Smooth muscle cell (in vitro differentiated cells): ENCODE results near the gene SIRT4. TPM values are rescaled to one million over a fixed set of nuclear protein-coding genes. Genes with fewer than 3 reads are reported as not detected.

Source experiments
- DNase-seq: peaks from one replicate; lab custom pipeline; 2025; ENCODE audit not compliant: unreplicated experiment; lab: John Stamatoyannopoulos, UW
- H2AFZ ChIP-seq: fragments of 200-600 bp; sonication (generic); 2 replicates; pipeline ENCODE4 v1.6.0; 2016; ENCODE audit warnings: antibody characterized with exemption, low read depth, mild to moderate bottlenecking
- H3F3A ChIP-seq: fragments of 200-600 bp; sonication (generic); 2 replicates; pipeline ENCODE4 v1.6.0; 2017; ENCODE audit warnings: antibody characterized with exemption, low read depth
- H3K27ac ChIP-seq: fragments of 200-600 bp; sonication (generic); 2 replicates; pipeline ENCODE4 v1.5.1; 2016; ENCODE audit warnings: low read depth, mild to moderate bottlenecking
- H3K27me3 ChIP-seq: fragments of 200-600 bp; sonication (generic); 2 replicates; pipeline ENCODE4 v1.6.1; 2016; ENCODE audit warnings: low read depth, mild to moderate bottlenecking
- H3K36me3 ChIP-seq: fragments of 200-600 bp; sonication (generic); 2 replicates; pipeline ENCODE4 v1.5.1; 2016; ENCODE audit warnings: low read depth
- H3K4me1 ChIP-seq: fragments of 200-600 bp; sonication (generic); 2 replicates; pipeline ENCODE4 v1.5.1; 2016; ENCODE audit warnings: low read depth
- H3K4me2 ChIP-seq: fragments of 200-600 bp; sonication (generic); 2 replicates; pipeline ENCODE4 v1.6.0; 2016; ENCODE audit warnings: mild to moderate bottlenecking
- H3K4me3 ChIP-seq: fragments of 200-600 bp; sonication (generic); 2 replicates; pipeline ENCODE4 v1.5.1; 2016; ENCODE audit warnings: mild to moderate bottlenecking
- H3K79me2 ChIP-seq: fragments of 200-600 bp; sonication (generic); 2 replicates; pipeline ENCODE4 v1.6.0; 2016; ENCODE audit warnings: low read depth, mild to moderate bottlenecking
- H3K9ac ChIP-seq: fragments of 200-600 bp; sonication (generic); 2 replicates; pipeline ENCODE4 v1.6.0; 2016; ENCODE audit warnings: low read depth
- H3K9me3 ChIP-seq: fragments of 200-600 bp; sonication (generic); replicated peaks from 2 replicates; pipeline ENCODE4 v1.5.1; 2016; ENCODE audit warnings: low read depth
- H4K20me1 ChIP-seq: fragments of 200-600 bp; sonication (generic); 2 replicates; pipeline ENCODE4 v1.6.0; 2016; ENCODE audit warnings: low read depth
- WGBS: methylation state at CpG from one replicate; pipeline ENCODE4 v1.1.7; 2016; ENCODE audit warnings: low lambda C conversion rate; 5-methylcytosine and 5-hydroxymethylcytosine counted together
- polyA plus RNA-seq: library from polyadenylated mRNA; unstranded; fragments of >200 nt; fragmentation: Nextera tagmentation; extraction: Ambion mirVana; gene quantifications from 2 replicates; pipeline ENCODE4 v1.2.1, GENCODE V29; 2016
- total RNA-seq: library from RNA; depleted of rRNA; stranded (reverse); fragments of >200 nt; gene quantifications from 2 replicates; pipeline ENCODE4 v1.2.3, GENCODE V29; 2014
- TF ChIP-seq, protein P1 (sequence below): fragments of 200-600 bp; sonication (generic); IDR thresholded peaks from 2 replicates; pipeline ENCODE4 v1.5.1; 2017; ENCODE audit warnings: borderline replicate concordance, mild to moderate bottlenecking, antibody characterized with exemption; ENCODE audit not compliant: insufficient read depth, poor library complexity, severe bottlenecking

SIRT4 gene
- total and polyA plus RNA-seq, 2 experiments from 2014 or later: 2.7 to 5.3 TPM

GRCh38 chr12:120343039-120343537 is 41.0 kb downstream of the SIRT4 start:
- Histone ChIP-seq H3K4me2 (no peak overlapping the region), H3K4me3 (no peak overlapping the region), H3K27ac (no peak overlapping the region), H3K27me3 (no peaks in the 10 kb centered on the region), H3F3A (no peaks in the 10 kb centered on the region), H4K20me1 (no peaks in the 10 kb centered on the region), H3K79me2 (no peaks in the 10 kb centered on the region), H3K9ac (no peak overlapping the region), H2AFZ (no peak overlapping the region), H3K4me1 (no peaks in the 10 kb centered on the region), H3K9me3 (no peaks in the 10 kb centered on the region), H3K36me3 (no peaks in the 10 kb centered on the region)
- WGBS: 87% methylated on average over 10 of the region's 10 CpGs
- DNase-seq: no peak
- TF ChIP-seq, protein P1, sequence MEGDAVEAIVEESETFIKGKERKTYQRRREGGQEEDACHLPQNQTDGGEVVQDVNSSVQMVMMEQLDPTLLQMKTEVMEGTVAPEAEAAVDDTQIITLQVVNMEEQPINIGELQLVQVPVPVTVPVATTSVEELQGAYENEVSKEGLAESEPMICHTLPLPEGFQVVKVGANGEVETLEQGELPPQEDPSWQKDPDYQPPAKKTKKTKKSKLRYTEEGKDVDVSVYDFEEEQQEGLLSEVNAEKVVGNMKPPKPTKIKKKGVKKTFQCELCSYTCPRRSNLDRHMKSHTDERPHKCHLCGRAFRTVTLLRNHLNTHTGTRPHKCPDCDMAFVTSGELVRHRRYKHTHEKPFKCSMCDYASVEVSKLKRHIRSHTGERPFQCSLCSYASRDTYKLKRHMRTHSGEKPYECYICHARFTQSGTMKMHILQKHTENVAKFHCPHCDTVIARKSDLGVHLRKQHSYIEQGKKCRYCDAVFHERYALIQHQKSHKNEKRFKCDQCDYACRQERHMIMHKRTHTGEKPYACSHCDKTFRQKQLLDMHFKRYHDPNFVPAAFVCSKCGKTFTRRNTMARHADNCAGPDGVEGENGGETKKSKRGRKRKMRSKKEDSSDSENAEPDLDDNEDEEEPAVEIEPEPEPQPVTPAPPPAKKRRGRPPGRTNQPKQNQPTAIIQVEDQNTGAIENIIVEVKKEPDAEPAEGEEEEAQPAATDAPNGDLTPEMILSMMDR: no peak

- no peak for DNase-seq
- WGBS: 97% methylated on average over 8 of the region's 8 CpGs
- no peaks in the 10 kb centered on the region for H3K4me1 ChIP-seq
- H4K20me1 ChIP-seq: no peaks in the 10 kb centered on the region
- TF ChIP-seq, protein P1: no peak
- H3K9me3 ChIP-seq: no peaks in the 10 kb centered on the region
- no peak overlapping the region for H2AFZ ChIP-seq
- H3K9ac ChIP-seq: no peak overlapping the region
- no peak overlapping the region for H3K4me2 ChIP-seq
- H3K4me3 ChIP-seq: no peak overlapping the region
- H3K27ac ChIP-seq: no peak overlapping the region
- no peaks in the 10 kb centered on the region for H3K27me3 ChIP-seq
- no peaks in the 10 kb centered on the region for H3K36me3 ChIP-seq
- H3K79me2 ChIP-seq: no peaks in the 10 kb centered on the region
- no peaks in the 10 kb centered on the region for H3F3A ChIP-seq
These were observed 41.6 kb downstream of the SIRT4 start for GRCh38 chr12:120343692-120344091.

- H3K4me3 ChIP-seq: no peak overlapping the region
- no peaks in the 10 kb centered on the region for H3F3A ChIP-seq
- no peaks in the 10 kb centered on the region for H3K4me1 ChIP-seq
- DNase-seq: no peak
- H3K79me2 ChIP-seq: no peaks in the 10 kb centered on the region
- H3K4me2 ChIP-seq: no peak overlapping the region
- no peaks in the 10 kb centered on the region for H3K9me3 ChIP-seq
- whole genome bisulfite sequencing: 97% methylated on average over 11 of the region's 15 CpGs
- H2AFZ ChIP-seq: no peak overlapping the region
- TF ChIP-seq, protein P1: no peak
- H3K9ac ChIP-seq: no peak overlapping the region
- no peak overlapping the region for H3K27ac ChIP-seq
- H3K27me3 ChIP-seq: no peaks in the 10 kb centered on the region
- no peaks in the 10 kb centered on the region for H3K36me3 ChIP-seq
- H4K20me1 ChIP-seq: no peaks in the 10 kb centered on the region
These were observed 43.9 kb downstream of the SIRT4 start for GRCh38 chr12:120346031-120346430.

GRCh38 chr12:120346681-120347080 is 44.6 kb downstream of the SIRT4 start:
- TF ChIP-seq, protein P1: peak; percentile 19
- no peak overlapping the region for H3K4me3 ChIP-seq
- H3K4me2 ChIP-seq: no peak overlapping the region
- H4K20me1 ChIP-seq: no peaks in the 10 kb centered on the region
- H3K9me3 ChIP-seq: no peaks in the 10 kb centered on the region
- H3F3A ChIP-seq: no peaks in the 10 kb centered on the region
- H3K4me1 ChIP-seq: no peaks in the 10 kb centered on the region
- H3K27ac ChIP-seq: no peak overlapping the region
- WGBS: 95% methylated on average over 7 of the region's 7 CpGs
- no peak for DNase-seq
- H2AFZ ChIP-seq: no peak overlapping the region
- H3K9ac ChIP-seq: no peak overlapping the region
- H3K27me3 ChIP-seq: no peaks in the 10 kb centered on the region
- no peaks in the 10 kb centered on the region for H3K79me2 ChIP-seq
- H3K36me3 ChIP-seq: no peaks in the 10 kb centered on the region
